Measurements from ENCODE around the gene TRAK1.

DNA sequence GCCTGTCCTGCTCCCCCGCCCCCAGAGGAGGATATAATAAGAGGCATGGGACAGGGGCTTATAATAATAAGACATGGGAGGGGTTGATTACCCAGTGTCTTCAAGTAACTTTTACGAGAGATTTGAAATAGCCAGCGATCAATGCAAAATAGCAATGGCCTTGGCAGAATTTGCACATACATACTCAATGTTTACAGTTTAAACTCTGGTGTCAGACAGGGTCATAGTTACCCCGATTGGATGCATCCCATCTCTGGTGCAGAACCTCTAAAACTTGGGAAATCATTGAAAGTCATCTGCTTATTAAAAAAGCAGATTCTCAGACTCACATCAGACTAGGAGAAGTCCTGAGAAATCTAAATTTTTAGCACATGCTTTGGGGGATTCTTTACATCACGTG is 61.0 kb downstream of the TRAK1 start:
- TF ChIP-seq, protein P1, sequence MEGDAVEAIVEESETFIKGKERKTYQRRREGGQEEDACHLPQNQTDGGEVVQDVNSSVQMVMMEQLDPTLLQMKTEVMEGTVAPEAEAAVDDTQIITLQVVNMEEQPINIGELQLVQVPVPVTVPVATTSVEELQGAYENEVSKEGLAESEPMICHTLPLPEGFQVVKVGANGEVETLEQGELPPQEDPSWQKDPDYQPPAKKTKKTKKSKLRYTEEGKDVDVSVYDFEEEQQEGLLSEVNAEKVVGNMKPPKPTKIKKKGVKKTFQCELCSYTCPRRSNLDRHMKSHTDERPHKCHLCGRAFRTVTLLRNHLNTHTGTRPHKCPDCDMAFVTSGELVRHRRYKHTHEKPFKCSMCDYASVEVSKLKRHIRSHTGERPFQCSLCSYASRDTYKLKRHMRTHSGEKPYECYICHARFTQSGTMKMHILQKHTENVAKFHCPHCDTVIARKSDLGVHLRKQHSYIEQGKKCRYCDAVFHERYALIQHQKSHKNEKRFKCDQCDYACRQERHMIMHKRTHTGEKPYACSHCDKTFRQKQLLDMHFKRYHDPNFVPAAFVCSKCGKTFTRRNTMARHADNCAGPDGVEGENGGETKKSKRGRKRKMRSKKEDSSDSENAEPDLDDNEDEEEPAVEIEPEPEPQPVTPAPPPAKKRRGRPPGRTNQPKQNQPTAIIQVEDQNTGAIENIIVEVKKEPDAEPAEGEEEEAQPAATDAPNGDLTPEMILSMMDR (IDR thresholded peaks at IDR 0.05) = no peak
- TF ChIP-seq POLR2A (IDR thresholded peaks at IDR 0.05) = no peak

All from breast epithelium (tissue), 3 donors.